ENCODE results near the gene SYT7.

DNA sequence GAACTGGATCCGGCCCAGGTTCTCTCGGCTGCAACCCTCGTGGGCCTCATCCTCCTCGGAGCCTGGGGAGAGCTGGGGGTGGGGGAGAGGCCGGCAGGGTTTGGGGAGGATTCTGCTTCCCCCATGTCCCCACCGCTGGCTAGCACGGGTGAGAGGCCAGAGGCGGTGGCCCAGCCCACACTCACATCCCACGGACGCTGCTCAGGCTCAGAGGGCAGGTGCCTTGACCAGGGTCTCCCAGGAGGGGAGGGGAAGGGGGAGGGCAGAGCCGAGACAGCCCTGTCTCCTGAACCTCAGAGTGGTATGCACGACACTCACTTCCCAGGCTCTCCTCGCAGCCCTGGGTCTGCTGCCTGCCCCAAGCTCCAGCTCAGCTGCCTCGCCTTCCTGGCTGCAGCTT, 52.8 kb downstream of the SYT7 start:
- TF ChIP-seq POLR2A (IDR thresholded peaks at IDR 0.05) (no peak), EP300 (IDR thresholded peaks at IDR 0.05) (no peak)
- TF ChIP-seq, protein P1, sequence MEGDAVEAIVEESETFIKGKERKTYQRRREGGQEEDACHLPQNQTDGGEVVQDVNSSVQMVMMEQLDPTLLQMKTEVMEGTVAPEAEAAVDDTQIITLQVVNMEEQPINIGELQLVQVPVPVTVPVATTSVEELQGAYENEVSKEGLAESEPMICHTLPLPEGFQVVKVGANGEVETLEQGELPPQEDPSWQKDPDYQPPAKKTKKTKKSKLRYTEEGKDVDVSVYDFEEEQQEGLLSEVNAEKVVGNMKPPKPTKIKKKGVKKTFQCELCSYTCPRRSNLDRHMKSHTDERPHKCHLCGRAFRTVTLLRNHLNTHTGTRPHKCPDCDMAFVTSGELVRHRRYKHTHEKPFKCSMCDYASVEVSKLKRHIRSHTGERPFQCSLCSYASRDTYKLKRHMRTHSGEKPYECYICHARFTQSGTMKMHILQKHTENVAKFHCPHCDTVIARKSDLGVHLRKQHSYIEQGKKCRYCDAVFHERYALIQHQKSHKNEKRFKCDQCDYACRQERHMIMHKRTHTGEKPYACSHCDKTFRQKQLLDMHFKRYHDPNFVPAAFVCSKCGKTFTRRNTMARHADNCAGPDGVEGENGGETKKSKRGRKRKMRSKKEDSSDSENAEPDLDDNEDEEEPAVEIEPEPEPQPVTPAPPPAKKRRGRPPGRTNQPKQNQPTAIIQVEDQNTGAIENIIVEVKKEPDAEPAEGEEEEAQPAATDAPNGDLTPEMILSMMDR (IDR thresholded peaks at IDR 0.05), result no peak
